Eye (tissue), 1 donor: Measurements from ENCODE around the gene CDK6.

Experiments
- DNase-seq: peaks from one replicate; pipeline ENCODE4 v3.0.0-alpha.2; 2015

The CDK6 gene

DNA sequence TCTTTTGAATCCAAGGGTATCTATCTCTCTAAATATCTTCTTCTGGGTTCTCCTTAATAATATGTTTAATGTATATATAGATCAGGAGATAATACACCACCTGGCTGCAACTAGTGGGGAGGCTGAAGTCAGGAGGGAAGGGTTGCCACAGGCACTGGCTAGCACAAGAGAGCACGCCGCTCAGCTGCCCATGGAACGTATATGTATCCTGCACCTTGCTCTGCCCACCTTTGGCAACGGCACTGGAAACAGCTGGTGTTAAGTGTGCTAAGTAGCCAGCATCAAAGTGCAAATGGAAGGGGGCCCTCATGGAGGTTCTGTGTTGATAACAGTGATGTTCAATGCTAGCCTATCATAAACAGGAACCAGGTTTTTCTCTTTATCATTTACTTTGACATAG lies 196.4 kb downstream of the CDK6 start:
- no peak for DNase-seq

GRCh38 chr7:92639213-92639896 lies 197.0 kb downstream of the CDK6 start:
- DNase-seq = no peak

GRCh38 chr7:92636018-92636560 lies 200.3 kb downstream of the CDK6 start:
- DNase-seq = no peak

GRCh38 chr7:92635538-92635937 lies 200.8 kb downstream of the CDK6 start:
- no peak for DNase-seq

GRCh38 chr7:92634924-92635519 lies 201.4 kb downstream of the CDK6 start:
- no peak for DNase-seq

GRCh38 chr7:92634205-92634604 lies 202.2 kb downstream of the CDK6 start:
- DNase-seq = no peak

DNA sequence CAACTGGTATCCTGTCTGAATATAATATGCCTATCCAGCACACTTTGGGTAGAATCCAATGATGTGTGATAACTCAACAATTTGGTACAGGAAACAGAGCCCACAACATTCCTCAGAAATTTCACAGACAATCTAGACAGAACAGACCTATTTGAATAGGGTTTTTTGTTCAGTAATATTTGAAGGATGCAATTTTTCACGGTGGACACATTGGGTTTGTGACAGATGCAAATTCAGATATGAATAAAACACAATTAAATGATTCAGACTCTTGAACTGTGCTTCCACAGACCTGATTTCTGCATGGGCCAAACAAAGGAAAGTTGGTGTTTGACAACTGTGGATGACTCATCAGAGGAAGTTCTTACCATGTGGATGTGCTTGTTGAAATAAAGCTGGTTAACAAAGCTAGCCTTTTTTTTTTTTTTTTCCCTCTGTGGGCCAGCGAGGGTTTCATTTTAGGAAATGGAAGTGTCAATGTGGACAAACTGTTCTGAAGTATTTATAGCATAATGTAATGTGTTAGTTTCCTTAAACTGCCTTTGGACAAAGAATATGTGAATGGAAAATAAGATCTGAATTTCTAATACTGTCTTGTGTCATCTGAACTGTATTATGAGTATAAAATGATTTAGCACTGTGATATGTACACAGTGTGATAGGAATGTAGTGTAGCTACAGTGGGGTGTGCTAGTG lies 203.0 kb downstream of the CDK6 start:
- DNase-seq = peak; percentile 38

DNA sequence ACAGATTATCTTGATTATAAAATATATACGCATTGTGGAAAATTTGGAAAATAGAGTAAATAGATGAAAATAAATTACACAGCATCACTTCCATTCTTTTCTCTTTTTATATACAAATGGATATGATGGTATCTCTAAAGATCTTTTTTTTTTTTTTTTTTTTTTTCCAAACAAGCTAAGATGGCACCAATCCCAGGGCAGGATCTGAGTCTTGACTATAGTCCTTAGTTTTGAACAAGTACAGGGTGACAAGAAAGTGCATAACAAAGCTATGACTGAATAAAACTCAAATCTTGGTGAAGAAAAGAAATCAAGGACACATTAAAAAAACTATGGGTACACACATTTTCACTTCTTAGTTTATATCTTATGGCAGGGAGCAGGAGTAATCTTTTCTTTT lies 203.6 kb downstream of the CDK6 start:
- DNase-seq = no peak

DNA sequence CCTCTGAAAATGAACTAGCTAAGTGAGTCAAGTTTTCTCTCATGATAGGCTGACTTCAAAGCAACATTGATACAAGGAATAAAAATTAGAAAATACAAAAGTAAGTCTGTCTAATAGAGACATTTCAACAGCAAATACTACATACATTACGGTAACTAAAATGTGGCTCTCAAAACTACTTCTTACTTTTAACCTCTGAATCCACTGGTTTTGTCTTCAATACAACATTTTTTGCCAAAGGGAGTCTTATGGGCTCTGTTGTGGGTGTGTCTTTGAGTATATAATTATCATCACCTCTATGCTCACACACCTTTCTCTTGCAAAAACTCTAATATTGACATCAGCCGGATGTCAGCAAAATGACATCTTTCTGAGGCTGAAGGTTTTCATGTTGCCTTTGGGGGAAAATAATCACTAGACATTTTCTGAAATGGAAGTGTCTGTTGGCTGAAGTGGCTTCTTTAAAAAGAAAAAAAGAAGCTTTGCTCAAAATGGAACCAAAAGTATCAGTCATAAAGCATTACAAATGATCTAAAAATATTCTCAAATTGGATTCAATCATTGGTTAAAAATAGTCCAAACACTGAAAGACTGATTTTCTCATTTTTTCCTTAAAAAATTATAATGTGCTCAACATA lies 204.4 kb downstream of the CDK6 start:
- no peak for DNase-seq

DNA sequence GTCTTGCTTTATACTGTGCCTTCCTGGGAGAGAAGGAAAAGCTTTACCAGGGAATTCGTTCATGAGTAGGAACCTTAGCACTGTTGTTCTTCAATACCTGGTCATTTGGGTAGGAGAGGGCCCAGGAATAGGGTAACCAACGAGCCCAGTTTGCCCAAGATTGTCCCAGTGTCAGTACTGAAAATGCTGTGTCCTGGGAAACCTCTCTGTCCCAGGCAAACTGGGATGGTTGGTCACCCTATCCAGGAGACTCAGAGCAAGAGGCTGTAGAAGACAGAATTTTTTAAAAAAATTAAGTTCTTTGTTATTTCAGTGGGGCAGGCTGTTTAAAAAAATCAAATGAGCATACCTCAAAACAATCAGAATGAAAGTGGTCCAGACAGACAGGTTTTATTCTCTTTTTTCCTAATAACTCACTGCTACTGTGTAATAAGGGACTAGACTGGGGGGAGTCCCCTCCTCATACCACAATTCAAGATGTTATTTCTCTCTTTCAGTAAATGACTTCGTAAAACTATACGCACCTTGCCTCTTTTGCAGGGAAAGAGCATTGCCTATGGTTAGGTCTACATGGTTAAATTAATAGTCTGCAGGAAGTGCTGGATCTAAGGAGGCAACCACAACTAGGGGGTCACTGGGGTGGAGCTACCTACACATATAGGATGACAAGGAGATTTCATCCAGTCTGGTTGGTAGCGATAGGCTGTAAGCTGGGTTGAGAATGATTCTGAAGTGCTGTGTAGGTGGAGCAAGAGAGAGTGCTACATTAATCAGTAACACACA lies 205.1 kb downstream of the CDK6 start:
- no peak for DNase-seq

DNA sequence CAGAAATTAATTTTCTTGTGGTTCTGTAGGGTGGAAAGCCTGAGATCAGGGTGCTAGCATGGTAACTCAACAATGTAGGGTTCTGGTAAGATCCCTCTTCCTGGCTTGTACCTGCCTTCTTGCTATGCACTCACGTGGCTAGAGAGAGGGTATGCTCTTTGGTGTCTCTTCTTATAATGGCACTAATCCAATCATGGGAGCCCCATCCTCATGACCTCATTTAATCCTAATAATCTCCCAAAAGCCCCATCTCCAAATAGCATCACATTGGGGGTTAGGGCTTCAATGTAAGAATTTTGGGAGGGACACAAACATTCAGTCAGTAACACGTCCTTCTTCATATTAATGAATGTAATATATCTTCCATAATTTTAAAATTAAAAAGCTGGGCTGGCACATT lies 206.6 kb downstream of the CDK6 start:
- DNase-seq = no peak

GRCh38 chr7:92627956-92628355 lies 208.4 kb downstream of the CDK6 start:
- no peak for DNase-seq

GRCh38 chr7:92626281-92626809 lies 210.0 kb downstream of the CDK6 start:
- no peak for DNase-seq

DNA sequence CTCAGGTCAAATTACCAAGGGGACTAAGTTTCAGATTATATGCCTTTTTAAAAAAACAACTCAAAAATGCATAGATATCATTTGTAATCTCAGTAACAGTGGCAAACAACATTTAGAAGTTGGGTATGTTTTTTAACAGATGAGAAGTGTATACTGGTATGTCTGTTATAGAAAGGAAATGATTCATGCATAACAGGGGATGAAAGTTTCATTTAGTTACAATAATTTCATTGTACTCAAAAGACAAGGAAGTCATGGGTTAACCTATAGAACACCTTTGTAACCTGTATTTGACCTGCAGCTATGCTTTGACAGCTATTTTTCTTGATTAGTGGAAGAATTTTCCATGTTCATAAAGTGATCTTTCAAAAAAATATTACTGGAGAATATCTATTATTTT lies 210.8 kb downstream of the CDK6 start:
- DNase-seq = no peak

GRCh38 chr7:92624298-92624996 lies 211.9 kb downstream of the CDK6 start:
- DNase-seq = no peak

GRCh38 chr7:92623544-92623943 lies 212.8 kb downstream of the CDK6 start:
- no peak for DNase-seq

DNA sequence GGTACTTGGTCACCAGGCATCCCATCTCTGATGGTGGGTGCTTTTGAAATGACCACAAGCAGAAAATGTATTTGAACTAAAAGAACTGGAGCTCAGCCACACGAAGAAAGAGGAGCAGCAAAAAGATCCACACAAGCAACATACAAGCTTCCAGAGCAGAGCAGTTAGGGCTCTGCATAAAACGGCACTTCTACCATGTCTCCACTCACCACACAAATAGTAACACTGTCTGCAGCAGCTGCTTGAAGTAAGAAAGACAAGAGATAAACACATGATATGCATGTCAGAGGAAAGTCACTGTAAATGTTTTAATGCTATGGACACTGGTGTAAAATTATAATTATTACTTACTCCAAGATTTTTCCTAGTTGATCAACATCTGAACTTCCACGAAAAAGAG lies 213.7 kb downstream of the CDK6 start:
- no peak for DNase-seq

DNA sequence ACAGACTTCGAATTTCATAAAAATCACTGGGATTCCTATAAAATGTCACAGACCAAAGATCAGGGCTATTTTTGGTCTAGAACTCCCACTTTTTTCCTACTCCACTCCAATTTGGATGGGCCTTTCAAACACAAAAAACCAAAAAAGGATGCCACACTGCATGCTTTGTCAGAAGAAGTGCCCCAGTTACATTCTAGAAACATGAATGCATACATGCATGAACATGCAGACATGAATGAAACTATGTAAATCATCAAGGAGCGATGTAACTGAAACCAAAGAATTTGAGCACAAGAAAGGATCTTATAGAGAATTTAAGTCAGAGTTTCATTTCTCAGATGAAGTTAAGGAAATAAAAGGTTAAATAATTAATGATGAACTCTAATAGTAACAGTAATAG lies 214.3 kb downstream of the CDK6 start:
- no peak for DNase-seq

GRCh38 chr7:92621561-92622023 lies 214.8 kb downstream of the CDK6 start:
- no peak for DNase-seq

DNA sequence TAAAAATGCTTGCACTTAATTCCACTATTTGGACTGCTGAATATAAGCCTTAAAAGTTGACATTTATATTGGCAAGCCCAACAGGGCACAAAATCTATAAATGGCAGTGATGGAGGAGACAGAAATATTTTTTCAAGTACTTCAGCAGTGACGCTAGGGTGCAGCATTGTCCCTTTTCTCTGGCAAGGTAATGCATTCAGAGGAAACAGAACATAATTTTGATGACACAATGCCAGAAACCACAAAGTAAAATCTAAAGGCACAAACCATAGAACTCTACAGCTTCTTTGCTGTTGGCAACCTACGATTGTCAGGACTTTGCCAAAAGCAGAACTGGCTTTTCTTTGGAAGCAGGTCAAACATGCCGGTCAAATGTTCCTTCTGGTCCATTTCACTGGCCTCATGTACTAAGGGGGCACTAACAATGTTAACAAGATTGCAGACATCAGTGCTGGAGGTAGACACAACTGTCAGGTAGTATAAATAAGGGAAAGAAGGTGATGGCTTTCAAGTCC lies 215.3 kb downstream of the CDK6 start:
- peak; percentile 88 for DNase-seq

- DNase-seq = no peak
Observed at GRCh38 chr7:92615861-92616260, 220.5 kb downstream of the CDK6 start.
